NOMO-1 (cell line): ENCODE data around the gene NDE1.
"Not testable (repeated sequence)": the region's sequence is repeated elsewhere in the genome, so short reads cannot be mapped to it uniquely, and the experiment has no call there.

Source experiments
- DNase-seq, 2 experiments: peaks; one replicate each; lab custom pipeline; 2025; ENCODE audit not compliant: unreplicated experiment in 2 of 2; lab: John Stamatoyannopoulos, UW

Gene NDE1

GRCh38 chr16:15620611-15621195, 29.3 kb upstream of the NDE1 start:
- no peak for DNase-seq

- no peak for DNase-seq
Measured at GRCh38 chr16:15621456-15621855, 28.6 kb upstream of the NDE1 start.

GRCh38 chr16:15621889-15622288, 28.2 kb upstream of the NDE1 start:
- no peak for DNase-seq

GRCh38 chr16:15631730-15632409, 18.2 kb upstream of the NDE1 start:
- DNase-seq = no peak

- no peak for DNase-seq
Measured at GRCh38 chr16:15635926-15636325, 14.1 kb upstream of the NDE1 start.

- no peak for DNase-seq
Measured at GRCh38 chr16:15636392-15636873, 13.6 kb upstream of the NDE1 start.

- DNase-seq = peak in 1 of 2 experiments; percentile 40
Measured at GRCh38 chr16:15639061-15639568, 10.9 kb upstream of the NDE1 start.

GRCh38 chr16:15640966-15641365, 9.1 kb upstream of the NDE1 start:
- DNase-seq = no peak

GRCh38 chr16:15641753-15642556, 8.1 kb upstream of the NDE1 start:
- no peak for DNase-seq

GRCh38 chr16:15642557-15643047, 7.4 kb upstream of the NDE1 start:
- DNase-seq = peak; percentile 88

- peak; percentile 80 to 91 for DNase-seq
Measured at GRCh38 chr16:15643048-15643945, 6.7 kb upstream of the NDE1 start, which contains the start of gene MARF1. MARF1 (minus strand) TSS chr16:15643154; CDS start chr16:15639233, 3,921 bp downstream.

- DNase-seq = no peak
Measured at GRCh38 chr16:15643946-15644250, 6.1 kb upstream of the NDE1 start.

- DNase-seq = no peak
Measured at GRCh38 chr16:15644267-15644961, 5.6 kb upstream of the NDE1 start.

GRCh38 chr16:15644962-15645465, 5.0 kb upstream of the NDE1 start:
- not testable (repeated sequence) for DNase-seq

- not testable (repeated sequence) for DNase-seq
Measured at GRCh38 chr16:15646557-15647293, 3.3 kb upstream of the NDE1 start.

GRCh38 chr16:15647294-15648014, 2.6 kb upstream of the NDE1 start:
- DNase-seq = no peak

- no peak for DNase-seq
Measured at GRCh38 chr16:15648135-15648730, 1.8 kb upstream of the NDE1 start.

- DNase-seq = not testable (repeated sequence)
Measured at GRCh38 chr16:15649311-15649710, 734 bp upstream of the NDE1 start.
